Suprapubic skin (tissue), 4 donors: Measurements from ENCODE around the gene DZANK1. TPM values are rescaled to one million over a fixed set of nuclear protein-coding genes. Genes with fewer than 3 reads are reported as not detected.
"Not testable (repeated sequence)": the region's sequence is repeated elsewhere in the genome, so short reads cannot be mapped to it uniquely, and the experiment has no call there.

Experiments used
- DNase-seq, 2 donors: peaks; one replicate each; pipeline ENCODE4 v3.0.0-alpha.2; 2019; ENCODE audit warnings: low spot score in 2 of 2
- H3K27ac ChIP-seq: fragments of 200-600 bp; sonication (generic); one replicate; pipeline ENCODE4 v1.5.1; 2019
- H3K27me3 ChIP-seq: fragments of 200-600 bp; sonication (generic); one replicate; pipeline ENCODE4 v1.5.1; 2019
- H3K36me3 ChIP-seq: fragments of 200-600 bp; sonication (generic); one replicate; pipeline ENCODE4 v1.5.1; 2019
- H3K4me1 ChIP-seq: fragments of 200-600 bp; sonication (generic); one replicate; pipeline ENCODE4 v1.5.1; 2019
- H3K4me3 ChIP-seq: fragments of 200-600 bp; sonication (generic); one replicate; pipeline ENCODE4 v1.5.1; 2019; ENCODE audit warnings: mild to moderate bottlenecking
- H3K9me3 ChIP-seq: fragments of 200-600 bp; sonication (generic); one replicate; pipeline ENCODE4 v1.5.1; 2019
- EP300 ChIP-seq: sonication (generic); formaldehyde crosslinking; IDR thresholded peaks from one replicate; pipeline ENCODE4 v1.6.1; 2017; ENCODE audit warnings: antibody characterized with exemption
- POLR2A ChIP-seq, 2 donors: fragments of 450-650 bp; IDR thresholded peaks; one replicate each; pipeline ENCODE4 v1.6.1; 2017; ENCODE audit warnings: antibody characterized with exemption in 2 of 2, mild to moderate bottlenecking in 2 of 2, moderate library complexity in 2 of 2
- POLR2AphosphoS5 ChIP-seq, 3 donors: sonication (generic); formaldehyde crosslinking; IDR thresholded peaks; one replicate each; pipeline ENCODE4 v1.6.1; 2017; ENCODE audit warnings: antibody characterized with exemption in 3 of 3
- WGBS: methylation state at CpG from one replicate; pipeline ENCODE4 v1.1.5; 2018; 5-methylcytosine and 5-hydroxymethylcytosine counted together
- total RNA-seq, 4 donors: library from RNA; depleted of rRNA; stranded (reverse); fragments of >200 nt; gene quantifications; one replicate each; pipeline ENCODE4 v1.1.0, GENCODE V29; 2016
- TF ChIP-seq, protein P1 (sequence below), 2 donors: fragments of 200-600 bp in 1 of 2; fragments of 450-650 bp in 1 of 2; sonication (generic) in 1 of 2; IDR thresholded peaks; one replicate each; pipeline ENCODE4 v1.5.1; 2016 to 2019; ENCODE audit warnings: antibody characterized with exemption in 2 of 2, mild to moderate bottlenecking in 1 of 2, moderate library complexity in 1 of 2

The DZANK1 gene
- total RNA-seq, 4 donors from 2014 or later, result 1.7 to 4.5 (median 3.0) TPM

DNA sequence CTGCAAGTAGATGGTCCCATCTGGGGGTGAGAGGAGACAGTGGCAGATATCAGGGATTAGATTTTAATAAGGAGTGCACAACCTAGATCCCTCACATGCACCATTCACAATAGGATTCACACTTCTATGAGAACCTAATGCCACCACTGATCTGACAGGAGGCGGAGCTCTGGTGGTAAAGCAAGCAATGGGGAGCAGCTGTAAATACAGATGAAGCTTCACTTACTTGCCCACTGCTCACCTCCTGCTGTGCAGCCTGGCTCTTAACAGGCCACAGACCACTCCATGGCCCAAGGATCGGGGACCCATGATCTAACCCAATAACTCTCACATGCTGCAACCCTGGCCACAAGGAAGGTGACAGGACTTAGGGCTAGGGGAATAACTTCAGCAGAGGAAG lies 103.1 kb downstream of the DZANK1 start:
- Histone ChIP-seq H3K4me1 (no peaks in the 10 kb centered on the region), H3K27me3 (no peaks in the 10 kb centered on the region), H3K36me3 (no peaks in the 10 kb centered on the region), H3K4me3 (no peak overlapping the region), H3K9me3 (no peaks in the 10 kb centered on the region), H3K27ac (no peak overlapping the region)
- 75% methylated on average over 2 of the region's 2 CpGs for WGBS
- no peak for DNase-seq
- TF ChIP-seq POLR2AphosphoS5 (IDR thresholded peaks at IDR 0.05), result no peak
- TF ChIP-seq POLR2A (IDR thresholded peaks at IDR 0.05), result no peak
- no peak for TF ChIP-seq EP300
- TF ChIP-seq, protein P1, sequence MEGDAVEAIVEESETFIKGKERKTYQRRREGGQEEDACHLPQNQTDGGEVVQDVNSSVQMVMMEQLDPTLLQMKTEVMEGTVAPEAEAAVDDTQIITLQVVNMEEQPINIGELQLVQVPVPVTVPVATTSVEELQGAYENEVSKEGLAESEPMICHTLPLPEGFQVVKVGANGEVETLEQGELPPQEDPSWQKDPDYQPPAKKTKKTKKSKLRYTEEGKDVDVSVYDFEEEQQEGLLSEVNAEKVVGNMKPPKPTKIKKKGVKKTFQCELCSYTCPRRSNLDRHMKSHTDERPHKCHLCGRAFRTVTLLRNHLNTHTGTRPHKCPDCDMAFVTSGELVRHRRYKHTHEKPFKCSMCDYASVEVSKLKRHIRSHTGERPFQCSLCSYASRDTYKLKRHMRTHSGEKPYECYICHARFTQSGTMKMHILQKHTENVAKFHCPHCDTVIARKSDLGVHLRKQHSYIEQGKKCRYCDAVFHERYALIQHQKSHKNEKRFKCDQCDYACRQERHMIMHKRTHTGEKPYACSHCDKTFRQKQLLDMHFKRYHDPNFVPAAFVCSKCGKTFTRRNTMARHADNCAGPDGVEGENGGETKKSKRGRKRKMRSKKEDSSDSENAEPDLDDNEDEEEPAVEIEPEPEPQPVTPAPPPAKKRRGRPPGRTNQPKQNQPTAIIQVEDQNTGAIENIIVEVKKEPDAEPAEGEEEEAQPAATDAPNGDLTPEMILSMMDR (IDR thresholded peaks at IDR 0.05), result no peak

DNA sequence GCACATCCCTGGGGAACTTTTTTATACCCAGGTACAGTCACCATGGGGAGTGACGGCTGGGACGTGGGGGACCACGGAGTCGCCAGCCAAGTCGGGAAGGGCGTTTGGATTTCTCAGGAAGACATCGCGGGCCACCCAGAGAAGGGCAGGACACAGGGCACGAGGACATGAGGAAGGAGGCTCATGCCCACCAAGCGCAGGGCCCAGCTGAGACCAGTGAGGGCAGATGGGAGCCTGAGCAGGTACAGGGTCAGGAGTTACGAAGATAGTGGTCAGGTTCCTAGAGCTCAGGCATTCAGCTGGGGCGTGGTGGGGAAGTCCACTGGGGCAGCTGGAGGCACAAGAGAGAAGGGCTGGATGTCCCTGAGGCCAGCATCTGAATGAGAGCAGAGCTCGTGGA lies 103.9 kb downstream of the DZANK1 start:
- H3K9me3 ChIP-seq, result no peaks in the 10 kb centered on the region
- no peak for DNase-seq
- H3K4me1 ChIP-seq, result no peaks in the 10 kb centered on the region
- 95% methylated on average over 13 of the region's 13 CpGs for WGBS
- H3K4me3 ChIP-seq, result no peak overlapping the region
- TF ChIP-seq POLR2A (IDR thresholded peaks at IDR 0.05) (no peak), EP300 (no peak), POLR2AphosphoS5 (IDR thresholded peaks at IDR 0.05) (no peak)
- TF ChIP-seq, protein P1 (IDR thresholded peaks at IDR 0.05), result no peak
- no peak overlapping the region for H3K27ac ChIP-seq
- no peaks in the 10 kb centered on the region for H3K27me3 ChIP-seq
- H3K36me3 ChIP-seq, result no peaks in the 10 kb centered on the region

DNA sequence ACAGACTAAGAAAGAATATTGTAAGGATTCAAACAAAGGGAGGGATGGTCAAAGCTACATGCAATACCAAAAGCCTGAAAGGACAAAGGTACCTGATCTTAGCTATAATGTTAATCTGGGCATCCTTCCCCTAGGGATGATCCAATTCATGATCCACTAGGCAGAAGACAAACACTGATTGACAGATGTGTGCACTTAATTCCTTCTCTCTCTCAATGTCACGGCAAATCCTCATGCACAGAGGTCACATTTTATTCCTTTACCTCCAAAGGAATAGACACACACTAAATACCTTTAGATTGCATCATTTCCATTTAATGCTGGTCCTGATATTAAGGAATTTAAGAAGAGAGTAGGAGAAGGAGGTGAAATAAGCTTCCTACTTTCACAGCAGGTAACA lies 105.2 kb downstream of the DZANK1 start:
- no peak for DNase-seq
- 97% methylated on average over 1 of the region's 1 CpG for WGBS
- Histone ChIP-seq H3K4me3 (no peak overlapping the region), H3K27ac (no peak overlapping the region), H3K27me3 (no peaks in the 10 kb centered on the region), H3K36me3 (no peaks in the 10 kb centered on the region), H3K9me3 (no peaks in the 10 kb centered on the region), H3K4me1 (no peaks in the 10 kb centered on the region)
- no peak for TF ChIP-seq POLR2AphosphoS5 (IDR thresholded peaks at IDR 0.05)
- TF ChIP-seq POLR2A (IDR thresholded peaks at IDR 0.05), result no peak
- TF ChIP-seq, protein P1 (IDR thresholded peaks at IDR 0.05), result no peak
- no peak for TF ChIP-seq EP300

DNA sequence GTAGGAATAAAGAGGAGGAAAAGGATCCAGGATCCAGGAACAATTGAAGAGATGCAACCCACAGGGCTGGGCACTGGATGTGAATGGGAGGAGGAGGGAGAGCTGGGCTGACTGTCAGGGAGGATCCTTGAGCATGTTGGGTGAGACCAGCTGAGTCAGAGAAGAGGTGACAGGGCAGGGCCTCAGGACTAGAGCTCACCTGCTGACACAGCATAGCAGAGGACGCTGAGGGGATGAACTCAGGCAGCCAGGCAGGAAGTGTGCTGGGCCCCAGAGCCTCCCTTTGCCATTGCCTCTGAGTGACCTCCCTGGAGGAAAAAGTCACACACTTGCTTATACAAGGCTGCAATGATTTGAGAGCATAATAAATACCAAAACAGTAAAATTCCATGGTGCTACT lies 106.2 kb downstream of the DZANK1 start:
- Histone ChIP-seq H3K4me3 (no peak overlapping the region), H3K9me3 (no peaks in the 10 kb centered on the region), H3K36me3 (no peaks in the 10 kb centered on the region), H3K27ac (no peak overlapping the region), H3K27me3 (no peaks in the 10 kb centered on the region), H3K4me1 (no peaks in the 10 kb centered on the region)
- 50% methylated on average over 1 of the region's 1 CpG for WGBS
- DNase-seq, result no peak
- TF ChIP-seq POLR2A (IDR thresholded peaks at IDR 0.05) (no peak), POLR2AphosphoS5 (IDR thresholded peaks at IDR 0.05) (no peak), EP300 (no peak)
- TF ChIP-seq, protein P1 (IDR thresholded peaks at IDR 0.05), result no peak

DNA sequence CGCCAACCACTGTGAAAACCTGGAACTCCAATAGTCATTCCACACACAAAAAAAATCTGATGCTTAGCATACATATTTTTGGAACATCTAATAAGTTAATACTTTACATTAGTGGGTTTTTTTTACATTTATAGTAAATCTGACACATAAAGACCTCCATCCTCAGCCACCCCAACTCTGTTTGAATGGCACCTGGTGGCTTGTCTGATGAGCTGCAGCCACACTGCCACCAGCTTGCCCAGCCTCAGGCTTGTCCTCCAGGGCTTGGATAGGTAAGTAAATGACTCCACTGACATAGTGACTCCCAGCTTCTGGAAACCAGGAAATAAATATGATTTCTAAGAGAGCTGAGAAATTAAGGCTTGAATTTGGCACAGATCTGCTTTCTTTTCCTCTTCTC lies 107.0 kb downstream of the DZANK1 start:
- 76% methylated on average over 1 of the region's 1 CpG for WGBS
- Histone ChIP-seq H3K27ac (no peak overlapping the region), H3K36me3 (no peaks in the 10 kb centered on the region), H3K4me3 (no peak overlapping the region), H3K4me1 (no peaks in the 10 kb centered on the region), H3K27me3 (no peaks in the 10 kb centered on the region), H3K9me3 (no peaks in the 10 kb centered on the region)
- no peak for DNase-seq
- TF ChIP-seq POLR2AphosphoS5 (IDR thresholded peaks at IDR 0.05) (no peak), EP300 (no peak), POLR2A (IDR thresholded peaks at IDR 0.05) (no peak)
- TF ChIP-seq, protein P1 (IDR thresholded peaks at IDR 0.05), result no peak

DNA sequence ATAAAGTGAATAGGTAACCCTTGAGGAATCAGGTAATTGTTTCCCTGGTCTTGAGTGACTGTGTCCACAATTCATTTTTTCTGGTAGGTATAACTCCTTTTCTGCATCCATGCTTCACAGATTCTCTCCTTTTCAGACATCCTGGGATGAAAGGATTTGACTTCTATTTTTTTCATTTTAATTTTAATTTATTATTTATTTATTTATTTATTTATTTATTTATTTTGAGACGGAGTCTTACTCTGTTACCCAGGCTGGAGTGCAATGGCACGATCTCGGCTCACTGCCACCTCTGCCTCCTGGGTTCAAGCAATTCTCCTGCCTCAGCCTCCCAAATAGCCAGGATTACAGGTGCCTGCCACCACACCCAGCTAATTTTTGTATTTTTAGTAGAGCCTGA lies 117.1 kb downstream of the DZANK1 start:
- DNase-seq, H3K4me1 ChIP-seq, H3K36me3 ChIP-seq, H3K27me3 ChIP-seq, H3K9me3 ChIP-seq, H3K4me3 ChIP-seq, H3K27ac ChIP-seq: not testable (repeated sequence)
- 62% methylated on average over 3 of the region's 3 CpGs for WGBS
